ENCODE results near the gene NDRG2. TPM values are rescaled to one million over a fixed set of nuclear protein-coding genes. Genes with fewer than 3 reads are reported as not detected.

The NDRG2 gene
- total RNA-seq, 1 donor from 2014 or later, result 2.1 TPM

DNA sequence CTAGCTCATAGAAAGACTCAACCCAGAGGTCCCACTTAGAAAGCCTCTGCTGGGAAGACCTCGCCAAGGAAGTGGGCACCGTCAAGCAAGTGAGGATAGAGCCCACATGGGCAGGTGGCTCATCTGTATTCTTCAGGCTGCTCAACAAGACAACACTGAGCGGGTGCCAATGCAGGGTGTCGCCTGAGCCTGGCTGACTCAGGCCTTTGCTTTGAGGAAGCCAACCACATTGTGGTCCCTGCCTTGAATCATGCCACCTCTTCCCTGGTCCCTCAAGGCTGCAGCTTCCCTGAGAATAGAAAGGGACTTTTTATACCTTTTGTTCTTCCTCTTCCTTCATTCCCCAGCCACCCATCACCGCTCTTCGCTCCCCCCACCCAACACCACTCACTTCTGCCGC lies 11.9 kb upstream of the NDRG2 start:
- TF ChIP-seq, protein P1, sequence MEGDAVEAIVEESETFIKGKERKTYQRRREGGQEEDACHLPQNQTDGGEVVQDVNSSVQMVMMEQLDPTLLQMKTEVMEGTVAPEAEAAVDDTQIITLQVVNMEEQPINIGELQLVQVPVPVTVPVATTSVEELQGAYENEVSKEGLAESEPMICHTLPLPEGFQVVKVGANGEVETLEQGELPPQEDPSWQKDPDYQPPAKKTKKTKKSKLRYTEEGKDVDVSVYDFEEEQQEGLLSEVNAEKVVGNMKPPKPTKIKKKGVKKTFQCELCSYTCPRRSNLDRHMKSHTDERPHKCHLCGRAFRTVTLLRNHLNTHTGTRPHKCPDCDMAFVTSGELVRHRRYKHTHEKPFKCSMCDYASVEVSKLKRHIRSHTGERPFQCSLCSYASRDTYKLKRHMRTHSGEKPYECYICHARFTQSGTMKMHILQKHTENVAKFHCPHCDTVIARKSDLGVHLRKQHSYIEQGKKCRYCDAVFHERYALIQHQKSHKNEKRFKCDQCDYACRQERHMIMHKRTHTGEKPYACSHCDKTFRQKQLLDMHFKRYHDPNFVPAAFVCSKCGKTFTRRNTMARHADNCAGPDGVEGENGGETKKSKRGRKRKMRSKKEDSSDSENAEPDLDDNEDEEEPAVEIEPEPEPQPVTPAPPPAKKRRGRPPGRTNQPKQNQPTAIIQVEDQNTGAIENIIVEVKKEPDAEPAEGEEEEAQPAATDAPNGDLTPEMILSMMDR (IDR thresholded peaks at IDR 0.05), result no peak
- Mint-ChIP-seq H3K36me3 (ENCODE audit: low read depth) (no peaks in the 10 kb centered on the region), H3K4me3 (no peak overlapping the region), H3K27ac (no peak overlapping the region), H3K4me1 (no peaks in the 10 kb centered on the region), H3K27me3 (peaks cover 14% of the 10 kb centered on the region), H3K9me3 (no peaks in the 10 kb centered on the region)
- ATAC-seq (ENCODE audit: low read depth) (no peak), DNase-seq (no peak)
- ChIA-PET POLR2A (interaction anchor here (1.1 kb wide), 1 partner anchor 22 kb away, joined by 3 read pairs; no protein-coding TSS in a partner anchor), CTCF (interaction anchor here (1.3 to 2.2 kb wide), 2 partner anchors 8 to 22 kb away, joined by 6 to 19 read pairs; no protein-coding TSS in a partner anchor)
- intact Hi-C loops (cut with micrococcal nuclease), result no loop called here

DNA sequence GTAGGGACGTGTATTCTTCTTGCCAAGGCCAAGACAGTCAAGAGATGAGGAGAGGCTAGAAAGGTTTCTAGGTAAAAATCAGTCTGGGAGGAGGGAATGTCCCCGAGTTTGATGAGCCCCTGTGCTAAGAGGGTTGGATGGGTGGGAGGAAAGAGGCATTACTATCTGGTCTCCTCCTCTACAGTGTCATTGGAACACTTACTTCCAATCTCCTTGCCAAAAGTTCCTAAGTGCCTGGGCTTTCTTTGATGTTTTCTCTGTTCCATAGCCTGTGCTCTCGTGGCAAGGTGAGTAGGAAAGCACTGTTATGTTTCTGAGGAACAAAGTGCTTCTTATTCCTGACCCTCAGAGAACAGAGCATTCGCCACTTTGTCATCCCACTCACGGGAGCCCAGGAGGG lies 9.8 kb upstream of the NDRG2 start, which contains the start of gene RNASE13:
RNASE13 (minus strand) TSS at position 101 of the 400 bp plus-strand sequence. CDS start 519 bp downstream, outside the sequence.
- intact Hi-C loops (cut with micrococcal nuclease), result no loop called here
- peaks cover 12% of the 10 kb centered on the region for H3K27me3 Mint-ChIP-seq
- no peaks in the 10 kb centered on the region for H3K36me3 Mint-ChIP-seq (ENCODE audit: low read depth)
- ChIA-PET POLR2A (no interaction called here), CTCF (interaction anchor here (1.0 to 3.8 kb wide), 3 partner anchors 15 to 20 kb away, joined by 3 to 21 read pairs (median 19); no protein-coding TSS in a partner anchor)
- TF ChIP-seq, protein P1 (IDR thresholded peaks at IDR 0.05), result no peak
- no peaks in the 10 kb centered on the region for H3K9me3 Mint-ChIP-seq
- DNase-seq (no peak), ATAC-seq (ENCODE audit: low read depth) (no peak)
- H3K4me3 Mint-ChIP-seq, result no peak within 1 kb of the TSS
- no peaks in the 10 kb centered on the region for H3K4me1 Mint-ChIP-seq
- no peak within 1 kb of the TSS for H3K27ac Mint-ChIP-seq

DNA sequence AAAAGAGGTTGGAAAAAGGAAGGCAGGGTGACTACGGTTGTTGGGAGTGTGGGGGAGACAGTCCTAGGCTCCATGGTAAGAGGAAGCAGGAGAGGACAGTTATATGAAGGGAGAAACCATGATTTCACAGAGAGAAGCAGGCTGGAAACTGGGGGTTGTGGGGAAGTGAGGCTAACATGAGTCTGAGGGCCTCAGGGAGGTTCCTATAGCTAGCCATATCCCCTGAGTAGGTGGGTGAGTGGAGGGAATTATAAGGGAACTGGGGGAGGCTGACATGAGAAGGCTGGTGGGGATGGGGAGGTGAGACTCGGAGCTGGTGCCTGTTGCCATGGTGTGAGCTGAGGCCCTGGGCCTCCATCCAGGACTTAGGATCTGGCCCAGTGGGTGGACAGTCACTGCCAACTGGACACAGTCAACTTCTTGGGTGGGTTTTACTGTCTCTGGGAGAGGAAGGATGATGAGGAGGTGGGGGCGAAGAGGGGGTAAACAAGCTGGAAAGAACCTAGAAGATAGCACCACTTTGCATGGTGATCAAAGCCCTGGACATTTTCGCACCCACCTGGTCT lies 8.4 kb upstream of the NDRG2 start:
- Mint-ChIP-seq H3K4me1 (no peaks in the 10 kb centered on the region), H3K4me3 (no peak overlapping the region), H3K9me3 (no peaks in the 10 kb centered on the region), H3K36me3 (ENCODE audit: low read depth) (no peaks in the 10 kb centered on the region), H3K27me3 (peaks cover 10% of the 10 kb centered on the region), H3K27ac (no peak overlapping the region)
- TF ChIP-seq, protein P1 (IDR thresholded peaks at IDR 0.05), result no peak
- DNase-seq (no peak), ATAC-seq (ENCODE audit: low read depth) (no peak)
- intact Hi-C loops (cut with micrococcal nuclease), result no loop called here
- ChIA-PET CTCF (interaction anchor here (3.8 kb wide), 1 partner anchor 18 kb away, joined by 21 read pairs; no protein-coding TSS in a partner anchor), POLR2A (interaction anchor here (1.3 kb wide), 1 partner anchor 18 kb away, joined by 4 read pairs; no protein-coding TSS in a partner anchor)

DNA sequence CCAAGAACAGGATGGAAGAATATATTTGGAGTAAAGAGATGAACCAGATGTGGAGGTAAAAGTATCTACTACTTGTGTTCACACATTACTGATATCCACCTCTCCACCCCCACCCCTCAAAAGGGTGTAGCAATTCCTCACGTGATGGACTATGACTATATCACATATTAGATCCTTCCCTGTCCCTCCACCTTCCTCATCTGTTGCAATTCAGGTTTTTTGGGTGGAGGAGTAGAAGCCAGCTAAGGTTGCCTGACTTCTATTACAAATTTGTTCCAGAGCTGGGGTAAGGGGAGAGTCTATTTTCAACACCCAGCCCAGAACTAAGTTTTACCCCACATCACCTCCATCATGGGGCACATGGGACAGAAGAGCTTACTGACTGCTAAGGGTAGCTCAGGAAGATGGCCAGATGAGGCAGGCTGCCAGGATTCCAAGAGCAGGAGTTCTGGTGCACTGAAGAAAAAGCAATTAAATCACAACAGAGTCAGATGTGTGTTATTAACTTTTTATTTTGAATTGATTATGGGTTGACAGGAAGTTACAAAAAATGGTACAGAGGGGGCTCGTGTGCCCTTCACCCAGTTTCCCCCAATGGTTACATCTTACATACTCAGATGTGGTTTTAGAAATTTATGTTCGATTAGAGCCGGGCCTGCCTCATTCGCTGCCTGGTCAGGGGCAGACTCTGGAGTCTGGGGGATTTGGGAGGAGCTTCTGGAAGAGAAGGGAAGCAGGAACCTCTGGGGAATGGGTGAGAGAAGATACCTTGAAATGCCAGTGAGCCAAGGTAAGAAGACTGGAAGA lies 7.7 kb upstream of the NDRG2 start:
- DNase-seq, result no peak
- TF ChIP-seq, protein P1 (IDR thresholded peaks at IDR 0.05), result no peak
- Mint-ChIP-seq H3K4me1 (no peaks in the 10 kb centered on the region), H3K27me3 (peaks cover 10% of the 10 kb centered on the region), H3K9me3 (no peaks in the 10 kb centered on the region), H3K27ac (no peak overlapping the region), H3K36me3 (ENCODE audit: low read depth) (no peaks in the 10 kb centered on the region), H3K4me3 (no peak overlapping the region)
- ChIA-PET POLR2A (interaction anchor here (1.3 kb wide), 1 partner anchor 18 kb away, joined by 4 read pairs; no protein-coding TSS in a partner anchor), CTCF (interaction anchor here (0.6 to 3.8 kb wide), 3 partner anchors 8 to 22 kb away, joined by 3 to 21 read pairs (median 3); no protein-coding TSS in a partner anchor)
- intact Hi-C loops (cut with micrococcal nuclease), result no loop called here
- ATAC-seq (ENCODE audit: low read depth), result no peak

DNA sequence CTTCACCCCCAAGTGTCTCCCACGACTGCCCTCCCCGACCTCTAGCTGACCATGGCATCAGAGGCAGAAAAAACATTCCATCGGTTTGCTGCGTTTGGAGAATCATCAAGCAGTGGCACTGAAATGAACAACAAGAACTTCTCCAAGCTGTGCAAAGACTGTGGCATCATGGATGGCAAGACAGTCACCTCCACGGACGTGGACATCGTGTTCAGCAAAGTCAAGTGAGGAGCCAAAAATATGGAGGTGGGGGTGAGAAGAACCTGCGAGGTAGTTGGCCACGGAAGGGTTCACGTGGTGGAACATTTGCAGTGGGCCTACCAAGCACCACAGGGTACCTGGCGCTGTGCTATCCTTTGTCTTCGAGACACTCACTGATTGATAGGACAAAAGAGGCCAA lies 5.7 kb upstream of the NDRG2 start:
- peaks cover 10% of the 10 kb centered on the region for H3K27me3 Mint-ChIP-seq
- DNase-seq (no peak), ATAC-seq (ENCODE audit: low read depth) (no peak)
- H3K9me3 Mint-ChIP-seq, result no peaks in the 10 kb centered on the region
- TF ChIP-seq, protein P1 (IDR thresholded peaks at IDR 0.05), result no peak
- POLR2A ChIA-PET, result no interaction called here
- no peaks in the 10 kb centered on the region for H3K4me1 Mint-ChIP-seq
- H3K4me3 Mint-ChIP-seq, result no peak overlapping the region
- H3K36me3 Mint-ChIP-seq (ENCODE audit: low read depth), result no peaks in the 10 kb centered on the region
- CTCF ChIA-PET, result interaction anchor here (1.4 kb wide), 1 partner anchor 10 kb away, joined by 3 read pairs; no protein-coding TSS in a partner anchor
- no peak overlapping the region for H3K27ac Mint-ChIP-seq
- intact Hi-C loops (cut with micrococcal nuclease), result no loop called here
